HCT116 (cell line): Measurements from ENCODE around the gene CRY2. TPM values are rescaled to one million over a fixed set of nuclear protein-coding genes. Genes with fewer than 3 reads are reported as not detected.
A peak's percentile ranks its signal among the peaks of the same experiment; 100 is the strongest.

ENCODE experiments used
- ATAC-seq: fragments of 200-7000 bp; cut with Tn5 transposase; 2 replicates; pipeline ENCODE4 v1.9.1; 2020; ENCODE audit warnings: mild to moderate bottlenecking, moderate library complexity
- BruUV-seq: library from RNA; stranded (reverse); fragments of 400-500 nt; replicated peaks from 2 replicates; lab custom pipeline; 2021; lab: Mats Ljungman, UMichigan
- CTCF ChIA-PET: fragments of 300-600 bp; sonication (Branson Sonifier 250); formaldehyde crosslinking; loops from one replicate; lab custom pipeline; 2021; ENCODE audit warnings: antibody characterized with exemption; lab: Charles Lee
- POLR2A ChIA-PET: fragments of 300-600, 350-600 bp; sonication (Branson Sonifier 250); formaldehyde crosslinking; loops from one replicate; lab custom pipeline; 2021; ENCODE audit warnings: antibody characterized with exemption; lab: Charles Lee
- RAD21 ChIA-PET, 2 experiments: fragments of 300-600 bp; sonication (Branson Sonifier 250); formaldehyde crosslinking; loops; one replicate each; lab custom pipeline; 2023; ENCODE audit warnings: low total read pairs in 2 of 2; ENCODE audit not compliant: uncharacterized antibody in 2 of 2, unreplicated experiment in 2 of 2, low non-redundant PET in 1 of 2; lab: Charles Lee
- DNase-seq: peaks from one replicate; pipeline ENCODE4 v3.0.0-alpha.2; 2010; ENCODE audit warnings: low read depth, low spot score
- H2AFZ ChIP-seq: fragments of 200-600 bp; shearing (Covaris generic), sonication (generic); 2 replicates; pipeline ENCODE4 v1.6.1; 2017; ENCODE audit warnings: low read depth, mixed run types, mixed read lengths, antibody characterized with exemption, low read length; ENCODE audit not compliant: poor library complexity, severe bottlenecking
- H3K27ac ChIP-seq: 2 replicates; pipeline ENCODE4 v1.5.1; 2012; ENCODE audit warnings: low read depth, low read length
- H3K27me3 ChIP-seq: fragments of 200-600 bp; sonication (generic); 2 replicates; pipeline ENCODE4 v1.6.1; 2016; ENCODE audit warnings: mixed run types, low read length, mixed read lengths; ENCODE audit not compliant: insufficient read depth
- H3K36me3 ChIP-seq, 2 experiments: fragments of 200-500 bp in 1 of 2; fragments of 200-600 bp in 1 of 2; sonication (Bioruptor generic) in 1 of 2; sonication (generic) in 1 of 2; 2 replicates each; pipeline versions ENCODE4 v1.5.1 to v1.6.1; 2014 to 2016; ENCODE audit warnings: low read length in 2 of 2, inconsistent platforms in 1 of 2, mixed read lengths in 1 of 2, mixed run types in 1 of 2; ENCODE audit not compliant: insufficient read depth in 2 of 2, control insufficient read depth in 1 of 2
- H3K4me1 ChIP-seq, 2 experiments: fragments of 200-600 bp in 1 of 2; sonication (generic) in 1 of 2; 2 replicates each; pipeline versions ENCODE4 v1.5.1 to v1.6.1; 2012 to 2017; ENCODE audit warnings: low read length in 2 of 2, inconsistent platforms in 1 of 2, mild to moderate bottlenecking in 1 of 2, mixed read lengths in 1 of 2, mixed run types in 1 of 2, moderate library complexity in 1 of 2; ENCODE audit not compliant: insufficient read depth in 2 of 2, control insufficient read depth in 1 of 2
- H3K4me2 ChIP-seq: fragments of 200-600 bp; sonication (generic); 2 replicates; pipeline ENCODE4 v1.6.1; 2017; ENCODE audit warnings: mixed run types, low read length, mixed read lengths
- H3K4me3 ChIP-seq, 2 experiments: fragments of 200-600 bp in 1 of 2; sonication (generic) in 1 of 2; replicated peaks in 1 of 2; 2 replicates each; pipeline ENCODE4 v1.5.1; 2011 to 2016; ENCODE audit warnings: low read length in 2 of 2, control low read depth in 1 of 2, low read depth in 1 of 2, mild to moderate bottlenecking in 1 of 2, mixed read lengths in 1 of 2, mixed run types in 1 of 2
- H3K79me2 ChIP-seq: fragments of 200-600 bp; sonication (generic); 2 replicates; pipeline ENCODE4 v1.6.1; 2017; ENCODE audit warnings: mild to moderate bottlenecking, mixed run types, low read length, moderate library complexity, mixed read lengths; ENCODE audit not compliant: insufficient read depth
- H3K9ac ChIP-seq: fragments of 200-600 bp; sonication (generic); 2 replicates; pipeline ENCODE4 v1.6.1; 2016; ENCODE audit warnings: low read length, mixed read lengths
- H3K9me2 ChIP-seq: fragments of 200-600 bp; sonication (generic), shearing (Covaris generic); 2 replicates; pipeline ENCODE4 v1.6.1; 2017; ENCODE audit warnings: mixed run types, mild to moderate bottlenecking, moderate library complexity; ENCODE audit not compliant: insufficient read depth
- H3K9me3 ChIP-seq, 2 experiments: fragments of 200-500 bp in 1 of 2; fragments of 200-600 bp in 1 of 2; sonication (Bioruptor generic) in 1 of 2; sonication (generic) in 1 of 2; 2 replicates each; pipeline ENCODE4 v1.6.1; 2014 to 2017; ENCODE audit warnings: low read length in 2 of 2, mixed read lengths in 2 of 2, inconsistent platforms in 1 of 2, low read depth in 1 of 2, mild to moderate bottlenecking in 1 of 2, mixed run types in 1 of 2, moderate library complexity in 1 of 2; ENCODE audit not compliant: control insufficient read depth in 1 of 2, insufficient read depth in 1 of 2
- H4K20me1 ChIP-seq: fragments of 200-600 bp; sonication (generic), shearing (Covaris generic); 2 replicates; pipeline ENCODE4 v1.6.1; 2017; ENCODE audit warnings: mixed run types, mild to moderate bottlenecking, moderate library complexity; ENCODE audit not compliant: insufficient read depth
- CBX3 ChIP-seq: IDR thresholded peaks from 2 replicates; pipeline ENCODE4 v1.6.1; 2012; ENCODE audit warnings: low read depth
- CTCF ChIP-seq, 3 experiments: fragments of 200-600 bp in 1 of 3; sonication (generic) in 1 of 3; IDR thresholded peaks in 2 of 3; conservative IDR thresholded peaks in 1 of 3; 2 replicates each; pipeline ENCODE4 v1.5.1; 2012 to 2017; ENCODE audit warnings: low read depth in 2 of 3, low read length in 2 of 3, antibody characterized with exemption in 1 of 3, borderline replicate concordance in 1 of 3, control low read depth in 1 of 3, mild to moderate bottlenecking in 1 of 3, mixed read lengths in 1 of 3, mixed run types in 1 of 3, moderate library complexity in 1 of 3; ENCODE audit not compliant: insufficient read depth in 1 of 3
- ELF1 ChIP-seq: IDR thresholded peaks from 2 replicates; pipeline ENCODE4 v1.6.1; 2012; ENCODE audit warnings: low read depth, borderline replicate concordance
- JUND ChIP-seq: IDR thresholded peaks from 2 replicates; pipeline ENCODE4 v1.6.1; 2012
- POLR2AphosphoS5 ChIP-seq: IDR thresholded peaks from 2 replicates; pipeline ENCODE4 v1.6.1; 2011; ENCODE audit warnings: mild to moderate bottlenecking, low read depth, low read length, moderate library complexity
- RAD21 ChIP-seq: IDR thresholded peaks from 2 replicates; pipeline ENCODE4 v1.6.1; 2012; ENCODE audit warnings: low read depth, mild to moderate bottlenecking
- SIN3A ChIP-seq: IDR thresholded peaks from 2 replicates; pipeline ENCODE4 v1.6.1; 2012; ENCODE audit warnings: low read depth
- TCF7L2 ChIP-seq: IDR thresholded peaks from 2 replicates; pipeline ENCODE4 v1.7.0; 2011; ENCODE audit warnings: borderline replicate concordance, inconsistent platforms; ENCODE audit not compliant: insufficient read depth, insufficient read length; ENCODE audit errors: extremely low read depth
- YY1 ChIP-seq: IDR thresholded peaks from 2 replicates; pipeline ENCODE4 v1.6.1; 2011; ENCODE audit warnings: low read length, low read depth, moderate library complexity, mild to moderate bottlenecking; ENCODE audit not compliant: insufficient replicate concordance; ENCODE audit errors: extremely low read depth
- intact Hi-C: fragments of 100-400 bp; cut with micrococcal nuclease; formaldehyde crosslinking; loops from 2 replicates; pipeline ENCODE4 v1.10.0; 2022
- total RNA-seq: library from RNA; stranded (reverse); gene quantifications from one replicate; pipeline ENCODE4 v1.2.1, GENCODE V29; 2021; ENCODE audit not compliant: unreplicated experiment

CRY2 gene
- total RNA-seq, 1 experiment from 2014 or later, result 18.0 TPM

- Histone ChIP-seq H3K9me3 (no peaks in the 10 kb centered on the region), H3K4me2 (no peak overlapping the region), H3K36me3 (no peaks in the 10 kb centered on the region), H4K20me1 (no peaks in the 10 kb centered on the region), H3K27ac (no peak overlapping the region), H2AFZ (no peak overlapping the region), H3K9ac (no peak overlapping the region), H3K4me3 (no peak overlapping the region), H3K4me1 (peaks cover 0 to under 1% of the 10 kb centered on the region in 2 experiments; a peak in 1 of 4 replicates), H3K9me2 (no peaks in the 10 kb centered on the region), H3K79me2 (no peaks in the 10 kb centered on the region)
- DNase-seq (no peak), ATAC-seq (peak; percentile 50; the same call in 1 of the 2 replicates)
- no TSS peak for BruUV-seq
- CTCF ChIA-PET, result no interaction called here
- POLR2A ChIA-PET, result no interaction called here
- TF ChIP-seq TCF7L2, result no peak
- TF ChIP-seq SIN3A, result no peak
- no peak for TF ChIP-seq YY1
- no peak for TF ChIP-seq RAD21
- no peak for TF ChIP-seq CBX3
- TF ChIP-seq POLR2AphosphoS5, result no peak
- TF ChIP-seq JUND, result no peak
- no peak for TF ChIP-seq ELF1
- TF ChIP-seq CTCF (IDR thresholded peaks at IDR 0.05 in 2 of 3, conservative IDR thresholded peaks at IDR 0.05 in 1 of 3; ENCODE audit: borderline replicate concordance in 1 of 3, insufficient read depth in 1 of 3, low read depth in 2 of 3, low read length in 2 of 3), result peak in 1 of 3 experiments; percentile 11; a peak in 1 of 6 replicates
- TF ChIP-seq, all 23 proteins: peak for 1
- RAD21 ChIA-PET, result no interaction called here
- H3K27me3 ChIP-seq, result no peaks in the 10 kb centered on the region
- intact Hi-C loops, result no loop called here
These were observed 43.7 kb downstream of the CRY2 start for GRCh38 chr11:45890886-45891550.
